ENCODE measurements around the gene CUEDC1. TPM values are rescaled to one million over a fixed set of nuclear protein-coding genes. Genes with fewer than 3 reads are reported as not detected.

Gene CUEDC1
- total and polyA plus RNA-seq, 2 of the 13 experiments (the other 11 are each of a cell fraction or from before 2014, with no cell fraction given) = 7.4 to 12.9 TPM

DNA sequence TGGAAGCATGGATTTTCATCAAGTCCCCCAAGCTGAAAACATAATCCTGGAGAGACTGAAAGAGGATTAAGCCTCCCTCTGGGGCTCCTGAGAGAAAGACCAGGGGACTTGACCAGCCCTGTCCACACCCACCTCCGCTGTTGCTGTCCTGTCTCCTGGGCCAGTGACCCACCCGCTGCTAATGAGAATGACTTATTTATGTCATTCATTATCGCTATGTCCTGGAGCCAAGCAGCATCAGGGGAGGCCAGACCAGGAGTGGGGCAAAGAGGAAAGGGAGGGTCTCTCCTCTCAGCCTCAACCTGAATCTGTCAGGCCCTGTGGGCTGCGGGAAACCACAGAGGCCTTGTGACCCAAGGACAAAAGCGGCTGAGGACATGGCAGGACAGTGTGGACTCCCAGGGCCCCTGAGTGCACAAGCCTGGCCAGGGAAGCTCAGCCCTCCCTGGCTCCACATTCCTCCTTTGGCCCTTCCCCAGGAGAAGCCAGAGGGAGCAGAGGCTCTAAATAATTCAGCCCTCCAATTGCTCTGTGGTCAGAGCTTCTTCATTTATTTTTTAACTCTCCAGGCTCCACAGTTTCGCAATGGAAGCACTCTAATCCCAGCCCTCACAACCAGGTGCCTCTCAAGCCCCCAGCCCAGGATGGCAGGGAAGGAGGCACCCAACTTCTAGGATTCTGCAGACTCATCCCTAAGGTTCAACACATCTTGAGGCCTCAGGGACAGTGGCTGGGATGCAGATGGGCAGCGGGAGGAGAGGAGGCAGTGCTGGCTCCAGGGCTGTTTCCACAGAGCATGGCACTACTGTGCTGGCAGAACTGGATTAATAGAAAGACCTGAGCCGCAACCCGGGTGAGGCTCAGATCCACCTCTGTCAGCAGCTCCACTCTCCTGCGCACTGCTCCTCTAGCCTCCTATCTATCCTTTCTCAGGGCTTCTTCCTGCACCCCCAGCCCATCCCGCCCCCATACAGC, 19.1 kb downstream of the CUEDC1 start (continued):
- TF ChIP-seq GMEB1 (CRISPR knock-in tag; IDR thresholded peaks at IDR 0.05; ENCODE audit: borderline replicate concordance) = peak; percentile 22; the same call in 1 of the 2 replicates
- TF ChIP-seq BCL6 (CRISPR knock-in tag; IDR thresholded peaks at IDR 0.05) = peak; percentile 41
- TF ChIP-seq HES4 (CRISPR knock-in tag; IDR thresholded peaks at IDR 0.05; ENCODE audit: borderline replicate concordance) = peak; percentile 26; the same call in 1 of the 2 replicates
- no peak for TF ChIP-seq MED8 (CRISPR knock-in tag; IDR thresholded peaks at IDR 0.05; ENCODE audit: insufficient replicate concordance)
- TF ChIP-seq EP300 (IDR thresholded peaks at IDR 0.05; ENCODE audit: low read depth in 2 of 2, low read length in 2 of 2) = peak in 1 of 2 experiments; percentile 49; a peak in 1 of 4 replicates
- TF ChIP-seq EP300 (CRISPR knock-in tag; IDR thresholded peaks at IDR 0.05; ENCODE audit: borderline replicate concordance) = no peak
- TF ChIP-seq SRY (CRISPR knock-in tag; IDR thresholded peaks at IDR 0.05) = peak; percentile 57; the same call in 1 of the 2 replicates
- TF ChIP-seq ZNF577 (CRISPR knock-in tag; IDR thresholded peaks at IDR 0.05; ENCODE audit: borderline replicate concordance, low read depth) = no peak
- TF ChIP-seq FOSL2 (CRISPR knock-in tag; IDR thresholded peaks at IDR 0.05) = 0 out of 2 replicates have a peak, but pooled peaks have one; percentile 16
- peak; percentile 72; the same call in 1 of the 2 replicates for TF ChIP-seq POLR2G (IDR thresholded peaks at IDR 0.05; ENCODE audit: low read depth, low read length)
- TF ChIP-seq, protein P1, sequence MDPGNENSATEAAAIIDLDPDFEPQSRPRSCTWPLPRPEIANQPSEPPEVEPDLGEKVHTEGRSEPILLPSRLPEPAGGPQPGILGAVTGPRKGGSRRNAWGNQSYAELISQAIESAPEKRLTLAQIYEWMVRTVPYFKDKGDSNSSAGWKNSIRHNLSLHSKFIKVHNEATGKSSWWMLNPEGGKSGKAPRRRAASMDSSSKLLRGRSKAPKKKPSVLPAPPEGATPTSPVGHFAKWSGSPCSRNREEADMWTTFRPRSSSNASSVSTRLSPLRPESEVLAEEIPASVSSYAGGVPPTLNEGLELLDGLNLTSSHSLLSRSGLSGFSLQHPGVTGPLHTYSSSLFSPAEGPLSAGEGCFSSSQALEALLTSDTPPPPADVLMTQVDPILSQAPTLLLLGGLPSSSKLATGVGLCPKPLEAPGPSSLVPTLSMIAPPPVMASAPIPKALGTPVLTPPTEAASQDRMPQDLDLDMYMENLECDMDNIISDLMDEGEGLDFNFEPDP (CRISPR knock-in tag; conservative IDR thresholded peaks at IDR 0.05) = no peak
- TF ChIP-seq CEBPB (IDR thresholded peaks at IDR 0.05; ENCODE audit: borderline replicate concordance, low read depth, low read length) = peak; percentile 56
- TF ChIP-seq ZBTB21 (CRISPR knock-in tag; IDR thresholded peaks at IDR 0.05) = no peak
- TF ChIP-seq GZF1 (CRISPR knock-in tag; IDR thresholded peaks at IDR 0.05) = no peak
- TF ChIP-seq HMG20B (CRISPR knock-in tag; conservative IDR thresholded peaks at IDR 0.05) = no peak; the same call in 1 of the 2 replicates
- TF ChIP-seq LBX2 (CRISPR knock-in tag; IDR thresholded peaks at IDR 0.05; ENCODE audit: borderline replicate concordance) = 0 out of 2 replicates have a peak, but pooled peaks have one; percentile 21
- no peak for TF ChIP-seq HNRNPH1 (optimal IDR thresholded peaks at IDR 0.05; ENCODE audit: low read depth, low read length)
- TF ChIP-seq REPIN1 (CRISPR knock-in tag; IDR thresholded peaks at IDR 0.05; ENCODE audit: borderline replicate concordance, low read depth) = 0 out of 2 replicates have a peak, but pooled peaks have one; percentile 48
- TF ChIP-seq CBFB (CRISPR knock-in tag; IDR thresholded peaks at IDR 0.05) = no peak; the same call in 1 of the 2 replicates
- peak; percentile 20; the same call in 1 of the 2 replicates for TF ChIP-seq NCOR1 (IDR thresholded peaks at IDR 0.05; ENCODE audit: borderline replicate concordance, low read length)
- TF ChIP-seq HNF4A (CRISPR knock-in tag; IDR thresholded peaks at IDR 0.05) = 0 out of 2 replicates have a peak, but pooled peaks have one; percentile 24
- TF ChIP-seq ZFY (CRISPR knock-in tag; IDR thresholded peaks at IDR 0.05) = peak; percentile 86

Data from HepG2 (cell line).